ENCODE data around the gene FZD4.
"Not testable (repeated sequence)": the region's sequence is repeated elsewhere in the genome, so short reads cannot be mapped to it uniquely, and the experiment has no call there.

Gene FZD4

DNA sequence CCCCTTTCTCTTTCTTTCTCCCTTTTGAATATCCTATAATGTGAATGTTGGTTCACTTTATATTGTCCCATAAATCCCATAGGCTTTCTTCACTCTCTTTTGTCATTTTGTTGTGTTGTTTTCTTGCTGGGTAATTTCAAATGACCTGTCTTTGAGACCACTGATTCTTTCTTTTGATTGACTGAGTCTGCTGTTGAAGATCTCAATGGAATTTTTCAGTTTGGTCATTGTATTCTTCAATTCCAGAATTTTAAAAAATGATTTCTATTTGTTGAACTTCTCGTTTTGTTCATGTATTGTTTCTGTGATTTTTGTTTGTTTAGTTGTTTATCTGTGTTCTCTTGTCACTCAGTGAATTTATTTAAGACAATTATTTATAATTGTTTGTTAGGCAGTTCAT, 17.5 kb upstream of the FZD4 start:
- no peak for DNase-seq

DNA sequence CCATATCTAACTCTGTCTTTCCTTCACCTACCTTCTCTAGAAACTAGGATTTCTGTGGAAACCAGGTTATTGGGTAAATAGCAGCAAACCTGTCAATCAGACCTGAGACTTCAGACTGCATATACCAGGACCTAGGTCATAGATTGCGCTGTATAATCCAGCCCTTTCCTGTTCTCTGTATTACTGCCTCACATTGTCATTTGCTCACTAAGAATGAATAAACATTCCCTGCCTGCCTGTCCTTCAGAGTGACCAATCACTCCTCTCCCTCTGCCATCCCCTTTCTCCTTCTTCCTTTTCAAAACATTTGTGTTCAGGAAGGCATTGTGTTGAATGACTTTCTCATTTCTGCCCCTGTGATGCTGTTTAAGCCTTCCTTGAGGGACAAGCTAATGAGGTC, 14.1 kb upstream of the FZD4 start:
- no peak for DNase-seq

DNA sequence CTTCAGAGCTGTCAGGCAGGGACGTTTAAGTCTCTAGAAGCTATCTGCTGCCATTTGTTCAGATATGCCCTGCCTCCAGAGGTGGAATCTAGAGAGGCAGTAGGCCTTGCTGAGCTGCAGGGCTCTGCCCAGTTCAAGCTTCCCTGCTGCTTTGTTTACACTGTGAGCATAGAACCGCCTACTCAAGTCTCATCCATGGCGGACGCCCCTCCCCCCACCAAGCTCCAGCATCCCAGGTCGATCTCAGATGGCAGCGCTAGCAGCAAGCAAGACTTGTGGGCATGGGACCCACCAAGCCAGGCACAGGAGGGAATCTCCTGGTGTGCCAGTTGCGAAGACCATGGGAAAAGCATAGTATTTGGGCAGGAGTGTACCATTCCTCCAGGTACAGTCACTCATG, 12.4 kb upstream of the FZD4 start:
- DNase-seq: not testable (repeated sequence)

DNA sequence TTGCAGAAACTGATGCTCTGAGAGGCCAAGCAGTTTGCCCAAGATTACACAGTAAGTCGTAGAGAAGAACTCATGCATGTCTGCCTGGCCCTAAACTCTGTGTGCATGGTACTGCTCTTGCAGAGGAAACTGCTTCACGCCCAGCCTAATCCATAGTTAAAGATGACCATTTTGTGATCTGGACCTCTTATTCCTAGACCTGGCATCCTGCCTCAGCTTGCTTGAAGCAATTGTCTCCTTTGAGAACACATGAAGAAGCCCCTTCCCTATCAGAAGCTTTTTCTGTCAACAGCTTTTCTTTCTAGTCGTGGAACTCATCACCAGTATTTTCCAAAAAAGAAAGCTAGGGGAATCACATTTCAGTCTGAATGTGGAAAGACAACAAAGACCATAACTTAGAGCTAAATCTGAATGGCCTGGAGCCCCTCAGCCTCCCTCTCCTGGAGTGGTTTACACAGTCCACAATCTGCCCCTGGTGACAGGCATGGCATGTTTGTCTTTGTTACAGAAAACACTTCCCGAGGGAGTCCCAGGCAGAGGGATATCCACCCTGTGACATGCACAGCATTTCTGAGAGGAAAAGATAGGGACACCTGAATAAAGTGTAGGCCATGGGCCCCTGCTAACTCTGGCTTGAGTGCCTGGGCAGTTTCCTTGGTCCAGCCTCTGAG, 2.9 kb upstream of the FZD4 start:
- no peak for DNase-seq

DNA sequence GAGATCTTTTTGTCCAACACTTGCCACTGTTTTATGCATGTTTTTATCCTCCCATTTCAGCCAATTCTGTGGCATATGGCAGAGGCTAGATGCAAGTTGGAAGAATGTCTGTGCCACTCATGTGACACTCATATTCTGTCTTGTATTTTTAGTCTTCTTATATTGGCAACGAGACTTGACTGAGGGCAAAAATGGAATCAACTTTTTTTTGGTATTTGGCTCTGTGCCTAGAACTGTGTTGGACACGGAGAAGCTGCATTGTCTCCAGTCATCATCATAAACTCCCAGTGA, 1.7 kb upstream of the FZD4 start:
- no peak for DNase-seq

DNA sequence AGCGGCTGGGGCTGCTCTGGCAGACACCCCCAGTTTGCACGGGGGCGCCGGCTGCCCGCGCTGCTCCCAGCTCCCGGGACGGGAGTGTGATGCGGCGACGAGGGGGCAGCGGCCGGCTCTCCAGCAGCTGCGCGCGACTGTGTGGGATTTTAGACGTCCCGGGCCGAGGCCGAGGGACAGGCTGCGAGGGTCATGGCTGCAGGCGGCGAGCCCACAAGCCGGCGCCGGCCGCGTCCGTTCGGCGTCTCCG, 159 bp downstream of the FZD4 start:
- DNase-seq: no peak

DNA sequence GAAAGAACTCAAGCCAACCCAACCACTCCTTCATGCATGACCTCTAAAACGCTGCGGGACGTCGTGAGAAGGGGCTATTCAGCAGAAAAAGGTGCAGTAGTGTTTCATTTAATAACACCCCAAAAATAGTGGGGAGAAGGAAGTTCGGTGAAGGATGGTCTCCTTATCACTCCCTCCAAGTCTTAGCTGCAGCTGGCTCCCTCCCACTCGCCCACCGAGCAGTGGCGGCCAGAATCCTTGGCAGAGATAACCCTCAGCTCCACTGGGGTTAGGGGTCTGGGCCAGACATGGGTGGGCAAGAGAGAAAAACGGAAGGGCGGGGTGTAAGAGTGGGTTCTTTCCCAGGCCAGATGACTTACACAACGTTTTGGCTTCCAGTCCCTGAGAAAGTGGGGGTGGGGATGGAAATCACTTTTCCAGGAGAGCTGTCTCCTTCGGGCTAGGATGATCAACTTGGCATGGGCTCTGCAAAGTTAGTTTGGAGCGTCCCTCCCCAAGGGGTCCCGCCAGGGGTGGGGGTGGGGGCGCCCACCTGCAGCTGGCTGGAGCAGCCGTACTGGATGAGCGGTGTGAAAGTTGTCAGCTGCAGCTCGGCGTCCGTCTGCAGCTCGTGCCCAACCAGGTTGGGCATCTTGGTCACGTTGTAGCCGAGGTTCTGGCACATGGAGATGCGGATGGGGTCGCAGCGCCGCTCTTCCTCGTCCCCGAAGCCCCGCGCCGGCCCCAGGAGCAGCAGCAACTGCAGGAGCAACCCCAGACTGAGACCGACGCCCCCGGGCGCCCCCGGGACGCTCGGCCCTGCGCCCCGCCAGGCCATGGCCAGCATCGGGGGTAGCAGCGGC, 705 bp downstream of the FZD4 start:
- no peak for DNase-seq

DNA sequence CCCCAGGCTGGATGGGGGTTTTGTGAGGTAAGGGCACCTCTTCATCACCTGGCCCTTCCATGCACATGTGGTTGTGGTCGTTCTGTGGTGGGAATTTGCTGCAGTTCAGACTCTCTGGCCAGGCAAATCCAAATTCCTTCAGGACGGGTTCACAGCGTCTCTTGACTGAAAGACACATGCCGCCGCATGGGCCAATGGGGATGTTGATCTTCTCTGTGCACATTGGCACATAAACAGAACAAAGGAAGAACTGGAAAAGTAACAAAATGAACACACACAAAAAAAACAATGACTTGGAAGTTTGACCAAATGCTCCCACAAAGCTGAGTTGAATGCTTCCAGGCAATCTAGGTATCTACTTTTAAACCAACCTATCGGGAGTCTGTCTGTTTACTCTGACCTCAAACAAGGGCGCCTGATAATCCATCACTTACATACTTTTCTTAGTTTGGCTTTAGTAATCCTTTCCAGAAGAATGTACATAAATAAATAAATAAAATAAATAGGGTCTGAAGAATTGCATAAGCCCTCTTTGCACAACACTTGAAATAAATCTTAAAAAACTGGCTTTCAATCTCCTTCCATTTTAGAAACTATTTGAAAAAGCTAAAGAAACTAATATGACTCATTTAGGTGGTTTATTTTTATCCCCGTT, 2.8 kb downstream of the FZD4 start:
- DNase-seq: no peak

DNA sequence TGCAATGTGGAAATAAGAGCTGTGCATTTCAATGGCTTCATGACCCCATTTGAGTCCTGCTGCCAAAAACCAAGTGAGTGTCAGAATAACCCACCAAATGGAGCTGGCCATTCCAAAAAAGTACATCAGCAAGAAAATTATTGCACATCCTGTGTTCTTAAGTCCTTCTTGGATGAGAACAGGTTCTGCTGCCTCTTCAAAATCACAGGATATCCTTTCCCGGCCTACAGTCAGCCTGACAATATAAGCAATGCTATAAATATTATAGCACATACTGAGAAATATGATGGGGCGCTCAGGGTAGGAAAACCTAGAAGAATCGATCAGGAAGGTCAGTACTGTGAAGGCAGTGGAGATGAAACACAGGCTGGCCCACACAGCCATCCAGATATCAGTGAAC, 3.5 kb downstream of the FZD4 start:
- no peak for DNase-seq

DNA sequence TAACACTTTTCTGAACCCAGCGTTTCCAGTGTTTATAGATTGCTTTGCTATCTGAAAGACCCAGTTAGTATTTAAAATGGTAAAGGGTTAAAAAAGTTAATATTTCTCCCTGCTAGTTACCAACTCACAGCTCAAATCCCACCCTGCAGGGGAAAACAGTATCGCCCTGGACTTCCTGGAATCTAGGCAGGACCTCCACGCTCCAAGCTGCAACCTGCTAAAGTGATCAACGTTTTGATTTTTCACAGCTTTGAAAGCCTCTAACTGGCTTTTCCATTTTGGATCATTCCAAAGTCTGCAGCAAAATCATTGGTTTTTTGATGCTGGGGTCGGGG, 4.6 kb downstream of the FZD4 start:
- no peak for DNase-seq

DNA sequence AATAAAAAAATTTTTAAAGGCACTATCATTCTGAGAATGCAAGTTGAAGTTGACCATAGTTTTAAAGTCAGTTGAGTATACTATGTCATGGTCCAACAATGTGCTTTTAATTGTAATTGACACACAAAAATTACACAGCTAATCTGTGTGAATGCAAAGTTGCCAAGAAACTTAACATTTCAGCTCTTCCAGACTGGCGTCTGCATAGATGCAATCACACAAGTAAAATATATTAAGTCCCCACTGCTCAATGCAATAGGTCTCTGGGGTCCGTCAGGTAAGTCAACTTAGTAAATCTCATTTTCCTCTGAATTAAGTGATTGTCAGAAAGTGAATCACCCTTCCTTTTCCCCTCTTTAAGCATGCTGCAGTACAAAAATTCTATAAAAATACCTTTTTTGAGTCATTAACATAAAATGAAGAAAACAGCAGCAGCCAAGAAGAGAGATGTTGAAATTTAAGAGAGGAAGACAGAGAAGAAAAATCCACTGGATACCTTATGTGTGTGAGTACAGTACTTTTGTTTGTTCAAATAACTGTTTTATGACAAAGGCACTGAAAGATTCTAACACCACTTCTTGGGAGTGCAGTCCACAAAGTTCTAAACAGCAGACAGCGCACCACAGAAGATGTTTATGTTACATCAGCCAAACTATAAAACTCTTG, 5.1 kb downstream of the FZD4 start:
- no peak for DNase-seq

DNA sequence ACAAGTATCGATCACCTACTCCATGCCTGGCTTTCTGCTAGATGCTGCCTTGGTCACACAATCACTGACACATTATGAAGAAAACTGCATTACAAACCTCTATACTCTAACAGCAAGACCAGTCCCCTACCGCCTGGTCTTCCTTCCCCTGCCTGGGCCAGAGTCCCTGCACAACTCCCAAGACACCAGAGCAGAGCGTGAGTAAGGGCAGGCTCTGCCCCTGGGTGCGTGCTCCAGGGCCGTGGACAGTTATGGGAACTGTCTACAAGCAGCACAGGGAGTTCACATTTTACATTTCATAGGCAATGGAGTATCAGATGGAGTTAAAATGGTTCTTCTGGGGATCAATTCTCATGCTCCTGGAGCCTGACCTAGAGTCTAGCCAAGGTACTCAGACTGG, 6.5 kb downstream of the FZD4 start:
- no peak for DNase-seq

DNA sequence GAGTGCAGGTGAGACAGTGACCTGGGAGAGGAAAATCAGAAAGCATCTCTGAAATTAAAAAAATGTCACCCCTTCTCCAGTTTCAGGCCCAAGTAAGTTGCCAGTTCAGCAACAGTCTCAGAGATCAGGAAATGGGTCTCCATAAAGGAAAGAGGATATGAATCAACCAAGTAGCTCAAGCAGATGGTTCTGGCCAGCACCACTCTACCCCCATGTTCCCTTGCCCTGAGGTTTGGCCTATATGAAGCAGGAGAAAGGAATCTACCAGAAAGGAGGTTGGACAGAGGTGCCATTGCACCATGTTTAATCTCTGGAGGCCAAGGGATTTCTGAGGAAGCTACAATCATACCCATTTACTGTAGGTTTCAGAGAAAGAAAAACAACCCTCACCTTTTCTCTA, 7.7 kb downstream of the FZD4 start:
- DNase-seq: no peak

DNA sequence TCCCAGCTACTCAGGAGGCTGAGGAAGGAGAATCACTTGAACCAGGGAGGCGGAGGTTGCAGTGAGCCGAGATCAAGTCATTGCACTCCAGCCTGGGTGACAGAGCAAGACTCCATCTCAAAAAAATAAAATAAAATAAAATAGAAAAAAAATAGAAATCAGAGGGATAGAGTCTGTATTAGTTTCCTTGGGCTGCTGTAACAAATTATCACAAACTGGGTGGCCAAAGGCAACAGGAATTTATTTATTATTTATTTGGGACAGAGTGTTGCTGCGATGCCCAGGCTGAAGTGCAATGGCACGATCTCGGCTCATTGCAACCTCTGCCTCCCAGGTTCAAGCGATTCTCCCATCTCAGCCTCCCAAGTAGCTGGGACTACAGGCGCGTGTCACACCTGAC, 11.7 kb downstream of the FZD4 start:
- DNase-seq: not testable (repeated sequence)

DNA sequence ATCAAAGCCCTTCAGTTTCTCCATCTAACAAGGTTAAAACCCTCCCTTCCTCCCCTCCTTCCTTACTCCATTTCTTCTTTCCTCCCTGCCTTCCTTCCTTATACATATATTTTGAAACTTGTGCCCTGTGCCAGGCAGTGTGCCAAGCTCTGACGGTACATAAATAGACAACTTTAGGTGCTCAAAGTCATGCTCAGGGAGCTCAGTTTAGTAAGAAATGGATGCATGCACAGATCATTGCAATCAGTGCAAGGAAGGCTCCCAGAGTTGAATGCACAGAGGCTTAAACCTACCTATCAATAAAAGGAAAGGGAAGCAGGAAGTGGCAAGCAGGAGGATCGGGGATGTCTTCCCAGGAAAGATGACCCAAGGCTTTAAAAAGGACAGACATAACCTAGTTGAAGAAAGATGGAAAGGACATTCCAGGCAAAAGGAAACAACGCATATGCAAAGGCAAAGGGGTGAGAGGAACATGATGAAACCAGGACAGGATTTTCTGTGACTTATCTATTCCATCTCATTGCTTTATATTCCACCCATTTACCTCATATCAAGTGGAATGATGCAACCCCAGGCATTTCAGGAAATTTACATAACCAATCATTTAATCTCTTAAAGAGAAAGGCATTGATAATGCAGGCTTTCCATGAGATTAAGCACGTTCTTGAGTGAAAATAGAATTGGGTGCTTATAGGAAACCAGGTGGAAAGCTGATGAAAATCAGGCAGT, 13.2 kb downstream of the FZD4 start:
- no peak for DNase-seq

DNA sequence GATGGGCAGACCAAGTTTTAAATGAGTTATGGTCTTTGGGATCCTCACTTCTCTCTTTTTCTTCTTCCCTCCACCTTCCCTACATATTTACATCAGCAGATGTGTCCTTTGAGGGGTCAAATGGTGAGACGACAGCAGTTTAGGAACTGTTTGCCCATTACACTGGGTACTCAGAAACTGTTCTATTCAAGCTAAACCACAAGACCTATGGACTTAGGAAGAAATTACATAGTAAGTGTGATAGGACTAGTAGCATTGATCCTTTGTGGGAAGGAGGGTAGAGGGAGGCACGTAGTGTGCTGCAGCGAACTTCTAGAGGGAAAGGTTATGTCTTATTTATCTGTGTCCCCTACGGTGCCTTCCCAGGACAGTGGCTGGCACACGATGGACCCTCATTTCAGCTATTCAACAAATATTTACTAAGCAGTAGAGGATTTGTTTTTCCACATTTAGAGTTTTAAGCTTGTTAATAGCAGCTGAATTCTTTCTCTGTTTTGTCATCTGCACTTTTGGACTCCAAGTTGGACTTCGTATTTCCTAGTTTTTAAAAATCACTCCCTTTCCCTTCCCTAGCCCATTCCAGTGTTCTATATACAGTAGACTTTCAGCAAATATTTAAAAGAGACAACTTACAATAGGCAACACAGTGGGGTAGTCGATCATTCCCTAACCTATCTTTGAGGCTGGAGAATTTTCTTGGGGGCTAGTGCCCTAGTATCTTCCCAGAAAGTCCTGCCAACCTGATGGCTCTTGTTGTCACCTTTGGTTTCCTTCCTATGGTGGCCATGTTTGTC, 13.9 kb downstream of the FZD4 start:
- DNase-seq: no peak

DNA sequence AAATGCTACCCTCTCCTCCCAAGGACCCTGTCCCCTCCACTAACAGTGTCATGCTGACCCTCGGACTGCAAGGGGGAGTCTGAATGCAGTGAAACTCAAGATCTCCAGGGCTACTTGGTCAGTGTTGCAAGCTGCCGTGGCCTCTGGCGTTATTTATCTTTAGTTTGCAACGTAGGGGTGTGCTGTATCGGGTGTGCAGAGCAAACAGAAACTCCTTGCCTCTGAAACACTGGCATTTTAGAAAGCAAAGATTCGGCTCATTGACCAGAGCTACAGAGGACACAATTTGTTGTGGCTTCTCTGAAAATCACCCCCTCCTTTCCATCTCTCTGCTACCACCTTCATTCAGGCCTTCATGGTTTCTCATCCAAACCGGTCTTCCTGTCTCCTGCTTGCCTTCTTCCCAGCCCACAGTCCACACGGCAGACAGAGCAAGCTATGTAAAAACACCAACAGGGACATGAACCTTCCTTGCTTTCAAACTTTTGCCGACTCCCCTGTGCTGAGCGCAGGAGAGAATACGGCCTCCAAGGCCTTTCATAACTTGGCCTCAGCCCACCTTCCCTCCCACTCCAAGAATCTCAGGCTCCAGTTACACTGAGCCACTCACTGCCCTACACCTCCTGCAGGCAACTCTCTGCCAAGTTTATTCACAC, 14.9 kb downstream of the FZD4 start:
- no peak for DNase-seq

DNA sequence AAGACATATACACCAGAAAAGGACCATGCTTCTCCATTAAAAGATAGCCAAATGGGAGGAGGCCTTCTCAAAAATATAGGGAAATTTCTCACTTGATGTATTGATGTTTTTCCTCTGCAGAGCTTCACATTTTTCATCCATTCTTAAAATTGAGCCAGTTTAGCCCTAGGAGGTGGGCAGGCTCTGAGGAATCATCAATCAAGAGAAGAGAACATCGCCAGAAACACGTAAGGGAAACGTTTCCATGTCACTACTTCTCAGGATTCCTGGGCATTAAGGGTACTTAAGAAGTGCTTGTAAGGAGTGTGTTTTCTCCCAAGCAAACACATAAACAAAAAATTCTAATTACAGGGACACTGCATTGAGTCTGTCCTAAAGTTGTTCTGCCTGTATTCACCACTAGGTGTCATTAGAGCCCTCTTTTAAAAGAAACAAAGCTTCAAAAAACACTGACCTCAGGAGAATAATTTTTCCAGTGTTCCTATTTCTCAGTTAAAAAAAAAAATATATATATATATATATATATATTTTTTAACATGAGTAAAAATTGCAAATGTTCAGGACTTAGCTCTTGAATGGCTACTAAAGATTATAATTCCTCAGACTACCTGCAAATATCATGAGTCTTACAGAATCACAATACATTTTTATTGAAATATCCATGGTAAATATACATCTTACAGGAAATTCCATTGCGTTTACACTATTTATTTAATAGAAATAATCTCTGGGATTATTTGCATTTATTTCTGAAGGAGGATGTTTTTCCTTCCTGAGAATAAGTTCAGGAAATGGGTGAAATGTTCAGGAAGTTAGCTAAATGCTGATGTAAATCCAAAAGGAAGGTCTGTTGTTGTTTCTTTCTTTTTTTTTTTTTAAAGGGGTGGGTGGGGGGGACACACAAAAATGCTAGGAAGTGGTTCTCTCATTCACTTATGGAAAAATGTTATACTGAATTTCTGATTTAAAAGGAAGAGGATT, 16.0 kb downstream of the FZD4 start:
- no peak for DNase-seq

DNA sequence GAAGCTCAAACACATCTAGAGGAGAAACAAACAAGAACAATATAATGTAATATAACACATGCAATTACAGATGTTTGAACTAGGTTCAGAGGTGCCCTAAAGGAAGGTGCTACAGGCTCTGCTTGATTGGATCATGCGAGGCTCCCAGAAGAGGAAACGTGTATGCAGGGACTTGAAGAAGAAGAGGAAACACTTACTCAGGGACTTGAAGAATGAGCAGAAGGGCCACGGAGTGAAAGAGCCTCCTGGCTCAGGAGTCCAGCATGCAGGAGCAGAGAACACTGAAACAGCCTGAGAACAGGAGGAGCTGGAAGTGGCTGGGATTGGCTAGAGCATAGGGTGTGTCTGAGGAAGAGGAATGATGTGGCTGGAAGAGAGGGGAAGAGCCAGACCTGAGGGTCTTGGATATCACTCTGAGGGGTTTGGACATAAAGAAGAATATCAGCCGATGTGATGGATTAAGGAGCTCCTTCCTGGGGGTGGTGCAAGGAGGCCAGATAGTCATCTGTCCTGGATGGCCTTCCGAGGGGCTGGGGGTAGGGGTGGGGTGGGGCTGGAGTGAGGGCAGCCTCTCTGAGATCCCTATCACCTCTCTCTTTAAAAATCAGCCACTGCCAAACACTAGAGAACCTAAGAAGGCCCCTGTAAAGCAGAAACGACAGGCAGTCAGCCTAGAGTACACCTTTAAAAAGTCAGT, 16.8 kb downstream of the FZD4 start:
- no peak for DNase-seq

DNA sequence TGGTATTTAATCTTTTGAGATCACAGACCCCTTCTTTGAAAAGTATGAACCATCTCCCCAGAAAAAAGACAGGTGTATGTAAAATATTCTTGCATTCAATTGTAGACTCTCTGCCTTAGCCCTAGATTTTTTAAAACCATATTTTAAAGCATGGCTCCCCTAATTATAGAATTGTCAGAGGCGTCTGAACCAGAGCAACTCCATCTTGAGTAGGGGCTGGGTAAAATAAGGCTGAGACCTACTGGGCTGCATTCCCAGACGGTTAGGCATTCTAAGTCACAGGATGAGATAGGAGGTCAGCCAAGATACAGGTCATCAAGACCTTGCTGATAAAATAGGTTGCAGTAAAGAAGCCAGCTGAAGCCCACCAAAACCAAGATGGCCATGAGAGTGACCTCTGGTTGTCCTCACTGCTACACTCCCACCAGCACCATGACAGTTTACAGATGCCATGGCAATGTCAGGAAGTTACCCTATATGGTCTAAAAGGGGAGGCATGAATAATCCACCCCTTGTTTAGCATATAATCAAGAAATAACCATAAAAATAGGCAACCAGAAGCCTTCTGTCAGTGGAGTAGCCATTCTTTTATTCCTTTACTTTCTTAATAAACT, 17.9 kb downstream of the FZD4 start:
- DNase-seq: not testable (repeated sequence)
